OCI-LY3 (cell line): ENCODE results near the gene DSCAM.

Experiments
- H2AFZ ChIP-seq: fragments of 200-600, 300-600 bp; shearing (Covaris generic); 2 replicates; pipeline ENCODE4 v1.6.0; 2014; ENCODE audit warnings: antibody characterized with exemption, low read depth, low read length
- H3K27ac ChIP-seq: fragments of 200-600, 300-600 bp; sonication (generic); 2 replicates; pipeline ENCODE4 v1.5.1; 2014; ENCODE audit warnings: mild to moderate bottlenecking, low read length, moderate library complexity, mixed read lengths
- H3K27me3 ChIP-seq: fragments of 200-600, 300-600 bp; sonication (generic); 2 replicates; pipeline ENCODE4 v1.6.1; 2014; ENCODE audit warnings: low read depth, low read length, mixed read lengths
- H3K36me3 ChIP-seq: fragments of 200-600, 300-600 bp; sonication (generic); replicated peaks from 2 replicates; pipeline ENCODE3; 2014; ENCODE audit warnings: low read depth, low read length, mixed read lengths
- H3K4me1 ChIP-seq: fragments of 300-600, 200-600 bp; sonication (generic); 2 replicates; pipeline ENCODE4 v1.6.1; 2014; ENCODE audit warnings: low read length, mixed read lengths
- H3K4me2 ChIP-seq: fragments of 200-600, 300-600 bp; sonication (generic); 2 replicates; pipeline ENCODE4 v1.6.1; 2014; ENCODE audit warnings: low read length, mixed read lengths
- H3K4me3 ChIP-seq: fragments of 300-600, 200-600 bp; sonication (generic); 2 replicates; pipeline ENCODE4 v1.5.1; 2014; ENCODE audit warnings: antibody characterized with exemption, mild to moderate bottlenecking, low read length, moderate library complexity
- H3K79me2 ChIP-seq: fragments of 300-600, 200-600 bp; shearing (Covaris generic); 2 replicates; pipeline ENCODE4 v1.6.1; 2014; ENCODE audit warnings: mild to moderate bottlenecking, low read length, mixed read lengths
- H3K9ac ChIP-seq: fragments of 300-600, 200-600 bp; shearing (Covaris generic); 2 replicates; pipeline ENCODE4 v1.6.0; 2014; ENCODE audit warnings: mild to moderate bottlenecking, low read length, moderate library complexity
- H3K9me3 ChIP-seq: fragments of 200-600, 300-600 bp; shearing (Covaris generic); 2 replicates; pipeline ENCODE4 v1.6.1; 2014; ENCODE audit warnings: low read length, mixed read lengths; ENCODE audit not compliant: insufficient read depth
- H4K20me1 ChIP-seq: fragments of 200-600, 300-600 bp; sonication (generic); 2 replicates; pipeline ENCODE4 v1.6.1; 2016; ENCODE audit warnings: low read length, mixed read lengths; ENCODE audit not compliant: insufficient read depth
- CTCF ChIP-seq: fragments of 200-600, 300-600 bp; sonication (generic); IDR thresholded peaks from 2 replicates; pipeline ENCODE4 v1.5.1; 2014; ENCODE audit warnings: antibody characterized with exemption, low read length, low read depth
- EZH2phosphoT487 ChIP-seq: fragments of 200-600 bp; shearing (Covaris generic); IDR thresholded peaks from 2 replicates; pipeline ENCODE4 v1.6.1; 2018; ENCODE audit warnings: antibody characterized with exemption, mixed run types, low read depth

The DSCAM gene

GRCh38 chr21:40386981-40387747 is 459.8 kb downstream of the DSCAM start:
- TF ChIP-seq CTCF (no peak), EZH2phosphoT487 (no peak)

DNA sequence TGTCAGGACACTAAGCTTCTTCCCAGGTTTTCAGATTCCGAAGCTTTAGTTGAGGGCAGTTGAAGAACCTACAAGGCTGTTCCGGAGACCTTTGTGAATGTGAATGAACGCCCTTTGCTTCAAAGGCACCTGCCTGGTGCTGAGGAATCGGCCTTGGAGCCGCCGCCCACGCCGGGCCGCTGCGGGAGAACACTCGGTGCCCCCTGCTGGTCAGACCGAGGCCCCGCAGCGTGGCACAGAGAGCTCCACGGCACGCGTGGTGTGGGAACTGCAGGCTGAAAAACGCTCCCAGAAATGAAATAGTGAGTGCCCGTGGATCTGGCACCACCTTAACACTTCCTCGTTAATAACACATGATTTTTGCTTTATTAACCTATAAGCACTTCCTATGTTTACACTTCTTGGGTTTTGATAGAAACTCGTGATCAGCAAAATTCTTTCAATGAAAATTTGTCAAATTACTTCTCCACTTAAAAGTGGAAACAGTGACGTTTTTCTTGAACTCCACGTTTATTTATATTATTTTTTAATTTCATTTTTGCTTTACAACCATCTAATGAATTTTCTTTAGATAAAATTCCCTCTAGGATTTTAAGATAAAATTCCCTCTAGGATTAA is 460.6 kb downstream of the DSCAM start:
- Histone ChIP-seq H3K4me2 (peak overlapping the region; percentile 37; the same call in 1 of the 2 replicates), H3K27me3 (no peaks in the 10 kb centered on the region), H3K27ac (no peak overlapping the region), H3K4me3 (no peak overlapping the region), H3K9me3 (no peaks in the 10 kb centered on the region), H4K20me1 (no peaks in the 10 kb centered on the region), H3K9ac (no peak overlapping the region), H2AFZ (no peak overlapping the region), H3K4me1 (no peaks in the 10 kb centered on the region), H3K36me3 (no peaks in the 10 kb centered on the region), H3K79me2 (no peaks in the 10 kb centered on the region)
- no peak for TF ChIP-seq EZH2phosphoT487
- peak; percentile 72 for TF ChIP-seq CTCF

More at GRCh38 chr21:40386981-40387747, 459.8 kb downstream of the DSCAM start:
- Histone ChIP-seq H3K9me3 (no peaks in the 10 kb centered on the region), H4K20me1 (no peaks in the 10 kb centered on the region), H3K79me2 (no peaks in the 10 kb centered on the region), H3K4me1 (no peaks in the 10 kb centered on the region), H3K27me3 (no peaks in the 10 kb centered on the region), H3K4me2 (no peak overlapping the region), H3K27ac (no peak overlapping the region), H3K4me3 (no peak overlapping the region), H2AFZ (no peak overlapping the region), H3K36me3 (no peaks in the 10 kb centered on the region), H3K9ac (no peak overlapping the region)

- H3K36me3 ChIP-seq: no peaks in the 10 kb centered on the region
- H3K4me2 ChIP-seq: peak overlapping the region; percentile 37; the same call in 1 of the 2 replicates
- H4K20me1 ChIP-seq: no peaks in the 10 kb centered on the region
- H3K27me3 ChIP-seq: no peaks in the 10 kb centered on the region
- TF ChIP-seq EZH2phosphoT487 (no peak), CTCF (no peak)
- H2AFZ ChIP-seq: no peak overlapping the region
- no peak overlapping the region for H3K9ac ChIP-seq
- no peaks in the 10 kb centered on the region for H3K4me1 ChIP-seq
- H3K27ac ChIP-seq: no peak overlapping the region
- H3K79me2 ChIP-seq: no peaks in the 10 kb centered on the region
- H3K4me3 ChIP-seq: no peak overlapping the region
- no peaks in the 10 kb centered on the region for H3K9me3 ChIP-seq
Observed at GRCh38 chr21:40385883-40386282, 461.1 kb downstream of the DSCAM start.

- Histone ChIP-seq H3K9me3 (no peaks in the 10 kb centered on the region), H3K27me3 (no peaks in the 10 kb centered on the region), H3K4me2 (no peak overlapping the region), H4K20me1 (no peaks in the 10 kb centered on the region), H2AFZ (no peak overlapping the region), H3K4me1 (no peaks in the 10 kb centered on the region), H3K79me2 (no peaks in the 10 kb centered on the region), H3K27ac (no peak overlapping the region), H3K4me3 (no peak overlapping the region), H3K9ac (no peak overlapping the region), H3K36me3 (no peaks in the 10 kb centered on the region)
- no peak for TF ChIP-seq EZH2phosphoT487
- no peak for TF ChIP-seq CTCF
Observed at GRCh38 chr21:40383951-40384350, 463.0 kb downstream of the DSCAM start.
